Embryonic facial prominence (tissue), 1 donor: ENCODE results near the gene SOX6.
"Not testable (repeated sequence)": the region's sequence is repeated elsewhere in the genome, so short reads cannot be mapped to it uniquely, and the experiment has no call there.

Experiments
- DNase-seq: peaks from one replicate; pipeline ENCODE4 v3.0.0-alpha.2; 2016; ENCODE audit errors: extremely low spot score

The SOX6 gene

DNA sequence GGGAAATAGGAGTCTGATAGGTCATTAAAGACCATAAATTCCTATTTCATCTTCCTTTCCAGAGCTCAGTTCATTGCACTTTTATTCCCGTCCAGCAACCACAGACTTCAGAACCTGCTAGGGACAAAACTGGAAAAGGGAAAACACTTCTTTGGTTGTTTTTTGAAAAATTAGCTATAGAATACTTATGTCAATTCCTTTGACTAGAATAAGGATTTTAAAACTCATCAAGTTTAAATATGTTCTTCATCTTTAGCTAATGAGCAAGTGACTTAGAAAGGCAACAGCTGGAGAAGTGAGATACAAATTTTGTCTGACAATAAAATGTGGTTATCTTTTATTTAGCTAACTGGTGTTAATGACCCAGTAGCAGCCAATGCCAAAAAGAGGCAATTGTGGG is 206.9 kb downstream of the SOX6 start:
- no peak for DNase-seq

DNA sequence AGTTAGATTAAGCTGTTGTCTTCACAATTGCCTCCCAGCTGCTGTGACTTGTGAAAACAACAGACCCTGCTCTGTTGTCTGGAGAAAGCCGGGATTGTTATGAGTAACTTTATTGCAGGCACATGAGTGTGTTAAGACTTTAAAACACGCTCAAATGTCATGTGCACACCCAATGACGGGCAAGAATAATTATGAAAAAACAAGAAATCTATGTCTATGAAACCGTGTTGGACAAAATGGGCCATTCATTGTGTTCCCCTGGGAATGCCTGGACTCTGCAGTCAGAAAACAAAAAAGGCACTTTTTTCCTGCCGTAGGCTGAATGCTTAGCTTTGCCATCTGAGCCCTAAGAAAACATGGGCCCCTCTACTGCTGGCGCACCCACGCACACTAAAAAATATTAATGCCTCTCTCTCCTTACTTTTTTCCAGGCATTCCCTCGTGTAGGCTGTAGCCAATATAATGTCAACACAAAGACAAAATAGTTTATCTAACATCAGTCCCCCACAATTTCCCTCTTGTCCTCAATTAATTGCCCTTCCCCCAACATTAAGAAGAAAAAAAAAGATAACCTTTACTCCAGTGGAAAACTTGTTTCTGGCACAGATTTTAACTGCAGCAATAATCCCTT is 207.9 kb downstream of the SOX6 start:
- no peak for DNase-seq

DNA sequence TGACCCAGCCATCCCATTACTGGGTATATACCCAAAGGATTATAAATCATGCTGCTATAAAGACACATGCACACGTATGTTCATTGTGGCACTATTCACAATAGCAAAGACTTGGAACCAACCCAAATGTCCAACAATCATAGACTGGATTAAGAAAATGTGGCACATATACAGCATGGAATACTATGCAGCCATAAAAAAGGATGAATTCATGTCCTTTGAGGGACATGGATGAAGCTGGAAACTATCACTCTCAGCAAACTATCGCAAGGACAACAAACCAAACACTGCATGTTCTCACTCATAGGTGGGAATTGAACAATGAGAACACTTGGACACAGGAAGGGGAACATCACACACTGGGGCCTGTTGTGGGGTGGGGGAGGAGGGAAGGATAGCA is 209.4 kb downstream of the SOX6 start:
- not testable (repeated sequence) for DNase-seq

GRCh38 chr11:16141614-16142013 is 214.7 kb downstream of the SOX6 start:
- DNase-seq, result not testable (repeated sequence)

DNA sequence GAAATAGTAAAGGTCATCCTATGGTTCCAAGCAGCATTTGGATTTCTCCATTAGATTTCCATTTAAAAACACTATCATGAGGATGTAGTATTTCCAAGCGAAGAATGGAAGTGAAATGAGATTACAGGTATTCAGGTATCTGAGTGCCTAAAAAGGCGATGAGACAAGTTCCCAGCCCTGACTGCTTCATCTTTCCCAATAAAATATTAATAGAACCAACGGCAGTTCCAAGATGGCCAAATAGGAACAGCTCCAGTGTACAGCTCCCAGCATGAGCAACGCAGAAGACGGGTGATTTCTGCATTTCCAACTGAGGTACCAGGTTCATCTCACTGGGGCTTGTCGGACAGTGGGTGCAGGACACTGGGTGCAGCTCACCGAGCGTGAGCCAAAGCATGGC is 215.2 kb downstream of the SOX6 start:
- not testable (repeated sequence) for DNase-seq

DNA sequence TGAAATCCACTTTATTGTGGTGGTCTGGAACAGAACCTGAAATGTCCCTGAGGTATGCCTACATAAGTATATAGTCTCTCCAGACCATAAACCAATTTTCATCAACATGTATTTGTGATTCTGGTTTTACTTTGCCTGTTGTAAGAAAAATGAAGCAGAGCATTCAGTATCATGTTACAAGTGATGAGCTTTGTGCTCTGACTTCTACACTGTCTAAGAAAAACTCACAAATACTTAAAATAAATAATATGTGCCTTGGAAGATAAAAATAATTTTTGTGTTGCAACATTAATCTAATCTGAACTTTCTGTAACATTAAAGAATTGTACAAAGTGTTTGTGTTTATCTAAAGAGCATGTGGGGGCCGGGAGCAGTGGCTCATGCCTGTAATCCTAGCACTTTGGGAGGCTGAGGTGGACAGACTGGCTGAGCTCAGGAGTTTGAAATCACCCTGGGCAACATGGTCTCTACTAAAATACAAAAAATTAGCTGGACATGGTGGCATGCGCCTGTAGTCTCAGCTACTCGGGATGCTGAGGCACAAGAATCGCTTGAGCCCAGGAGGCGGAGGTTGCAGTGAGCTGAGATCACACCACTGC is 219.5 kb downstream of the SOX6 start:
- no peak for DNase-seq

- no peak for DNase-seq
Observed at GRCh38 chr11:16133867-16134266, 222.5 kb downstream of the SOX6 start.

DNA sequence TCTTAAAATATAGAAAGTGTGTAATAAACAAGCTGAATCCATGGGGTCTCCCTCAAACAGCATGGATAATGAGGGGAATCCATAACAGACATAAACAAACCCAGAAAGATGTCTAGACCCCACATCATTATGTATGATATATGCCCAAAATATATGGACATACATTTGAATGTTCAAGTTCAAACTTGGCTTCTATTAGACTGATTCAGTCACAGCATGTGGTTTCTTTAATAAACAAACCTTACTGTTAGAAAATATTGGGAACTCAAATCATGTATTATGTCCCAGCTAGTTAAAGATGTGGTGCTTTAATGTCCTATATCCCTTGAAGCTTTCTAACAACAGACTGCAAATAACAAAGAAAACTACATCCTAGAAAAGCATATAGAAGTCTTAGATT is 228.6 kb downstream of the SOX6 start:
- no peak for DNase-seq

DNA sequence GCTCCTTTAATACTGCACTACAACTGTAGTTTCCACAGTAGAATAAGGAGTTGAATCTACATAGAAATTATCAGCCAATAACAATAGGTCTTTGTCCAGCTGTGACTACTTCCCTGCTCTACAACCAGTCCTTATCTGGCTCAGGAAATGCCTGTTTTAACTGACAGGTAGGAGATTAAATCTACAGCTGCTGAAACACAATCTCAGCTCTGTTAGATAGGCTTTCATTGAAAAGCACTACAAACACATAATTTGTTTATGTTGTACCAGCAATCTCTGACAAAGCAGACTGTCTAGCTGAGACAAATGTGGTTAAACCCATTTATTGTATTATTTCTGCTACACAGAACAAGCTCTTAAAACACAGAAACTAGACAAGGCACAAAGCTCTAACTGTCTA is 230.0 kb downstream of the SOX6 start:
- no peak for DNase-seq

DNA sequence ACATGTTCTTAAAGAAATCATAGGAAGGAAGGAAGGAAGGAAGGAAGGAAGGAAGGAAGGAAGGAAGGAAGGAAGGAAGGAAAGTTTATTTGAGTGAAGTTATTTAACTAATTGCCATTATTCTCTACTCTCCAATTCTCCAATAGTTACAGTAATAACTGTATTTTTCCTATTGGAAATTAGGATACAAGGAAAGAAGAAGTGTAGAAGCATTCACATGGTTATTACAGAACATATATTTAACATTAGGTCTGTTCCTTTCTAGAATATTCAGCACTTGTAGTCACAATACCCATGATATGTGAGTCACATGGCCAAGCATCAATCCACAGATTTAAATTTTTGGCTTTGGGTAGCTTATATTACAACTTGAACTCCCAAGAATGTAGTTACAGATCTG is 230.6 kb downstream of the SOX6 start:
- DNase-seq, result no peak

- no peak for DNase-seq
Observed at GRCh38 chr11:16124390-16124789, 232.0 kb downstream of the SOX6 start.

DNA sequence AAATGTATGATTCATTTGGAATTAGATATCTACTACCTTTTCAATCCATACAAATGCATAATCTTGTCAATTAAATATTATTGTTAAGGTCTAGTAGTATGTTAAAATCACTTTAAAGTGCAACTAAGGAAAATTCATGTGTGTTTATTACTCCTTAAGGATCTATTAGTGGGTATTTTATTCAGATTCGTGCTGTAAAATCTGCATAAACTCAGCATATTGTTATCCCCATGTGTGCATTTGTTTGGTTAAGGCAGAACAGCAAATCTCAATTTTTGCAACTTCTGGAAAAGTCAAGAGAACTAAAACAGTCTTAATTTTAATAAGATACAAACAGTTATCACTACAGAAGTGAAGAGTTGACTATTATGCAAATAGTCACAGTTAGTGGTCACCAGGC is 234.5 kb downstream of the SOX6 start:
- DNase-seq, result no peak

DNA sequence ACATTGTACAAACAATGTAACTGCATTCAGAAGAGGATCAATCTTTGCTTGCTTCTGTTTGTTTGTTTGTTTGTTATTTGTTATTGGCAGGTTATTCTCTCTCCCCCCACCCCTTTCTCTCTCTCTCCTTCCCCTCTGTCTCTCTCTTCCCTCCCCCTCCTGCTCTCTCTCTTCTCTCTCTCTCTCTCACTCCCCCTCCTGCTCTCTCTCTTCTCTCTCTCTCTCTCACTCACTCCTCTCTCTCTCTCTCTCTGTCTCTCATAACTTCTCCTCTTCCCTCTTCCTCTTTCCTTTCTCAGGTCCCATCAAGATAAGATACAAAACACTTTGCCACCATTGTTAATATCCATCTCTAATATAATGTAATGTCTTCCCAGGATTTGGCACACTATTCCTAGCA is 236.3 kb downstream of the SOX6 start:
- no peak for DNase-seq

- DNase-seq, result no peak
Observed at GRCh38 chr11:16117989-16118756, 238.2 kb downstream of the SOX6 start.

DNA sequence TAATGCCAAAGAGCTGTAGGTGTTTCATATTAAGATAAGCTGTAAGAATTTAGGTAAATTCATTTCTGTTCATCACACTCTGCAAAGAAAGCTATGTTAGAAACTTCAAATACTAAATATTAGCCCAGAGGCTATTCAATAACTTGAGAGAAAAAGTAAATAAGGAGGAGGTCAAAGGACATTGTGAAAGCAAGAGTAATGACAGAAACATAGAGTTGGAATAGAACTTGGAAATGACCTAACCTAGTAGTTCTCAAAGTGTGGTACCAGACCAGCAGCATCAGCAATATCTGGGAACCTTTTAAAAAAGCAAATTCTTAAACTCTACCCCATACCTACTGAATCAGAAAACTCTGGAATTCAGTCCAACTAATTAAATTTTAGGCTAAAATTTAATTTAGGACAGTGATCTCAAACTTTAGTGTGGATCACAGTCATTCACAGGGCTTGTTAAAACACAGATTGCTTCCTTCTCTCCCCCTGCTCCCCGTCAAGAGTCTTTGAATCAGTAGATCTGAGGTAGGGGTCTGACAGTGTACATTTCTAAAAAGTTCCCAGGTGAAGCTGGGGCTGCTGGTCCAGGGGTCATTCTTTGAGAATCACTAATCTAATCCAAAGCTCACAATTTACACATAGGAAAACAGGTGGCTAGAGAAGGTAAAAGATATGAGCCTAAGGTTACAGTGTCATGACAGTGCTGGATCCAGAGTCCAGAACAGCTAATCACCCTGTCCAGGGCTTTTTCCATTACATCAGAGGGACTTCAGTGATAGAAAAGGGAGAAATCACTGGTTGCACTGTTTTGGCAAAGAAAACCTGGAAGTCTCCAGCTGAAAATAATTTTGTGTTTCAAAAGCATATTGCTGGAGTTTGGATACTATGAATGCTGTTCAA is 241.1 kb downstream of the SOX6 start:
- no peak for DNase-seq

DNA sequence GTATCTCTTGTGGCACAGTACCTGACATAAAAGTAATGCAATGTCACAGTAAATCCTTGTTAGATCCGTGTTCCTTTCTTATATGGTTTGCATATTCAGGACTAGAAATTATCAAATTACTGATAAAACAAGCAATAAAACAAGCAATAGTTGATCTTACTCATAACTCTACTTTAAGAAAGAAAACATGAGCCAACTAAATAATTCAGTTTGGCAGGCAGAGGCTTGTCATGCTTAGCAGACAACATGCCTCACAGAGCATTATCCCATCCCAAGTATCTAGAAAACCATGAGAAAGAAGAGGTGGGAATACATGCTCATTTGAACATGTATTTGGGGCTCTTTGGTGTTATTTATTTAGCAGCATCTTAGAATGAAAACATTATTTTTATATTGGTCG is 241.9 kb downstream of the SOX6 start:
- no peak for DNase-seq

DNA sequence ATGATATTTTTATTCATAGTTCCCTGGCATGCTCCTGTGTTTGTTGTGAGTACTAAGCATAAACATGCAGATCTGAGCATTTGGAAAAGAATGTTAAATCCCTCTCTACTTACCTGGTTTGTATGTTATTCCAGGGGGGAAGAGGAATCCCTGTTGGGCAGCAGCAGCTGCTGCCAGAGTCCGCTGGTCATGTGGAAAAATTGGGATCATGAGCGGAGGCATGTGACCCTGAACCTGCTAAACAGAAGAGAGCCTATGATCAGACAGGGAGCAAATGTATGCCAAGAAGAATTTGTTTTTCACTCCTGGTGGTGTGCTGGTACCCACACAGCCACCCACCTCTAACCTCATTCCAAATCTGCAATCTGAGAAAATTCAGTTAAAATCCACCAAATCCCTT is 244.7 kb downstream of the SOX6 start:
- DNase-seq, result no peak

DNA sequence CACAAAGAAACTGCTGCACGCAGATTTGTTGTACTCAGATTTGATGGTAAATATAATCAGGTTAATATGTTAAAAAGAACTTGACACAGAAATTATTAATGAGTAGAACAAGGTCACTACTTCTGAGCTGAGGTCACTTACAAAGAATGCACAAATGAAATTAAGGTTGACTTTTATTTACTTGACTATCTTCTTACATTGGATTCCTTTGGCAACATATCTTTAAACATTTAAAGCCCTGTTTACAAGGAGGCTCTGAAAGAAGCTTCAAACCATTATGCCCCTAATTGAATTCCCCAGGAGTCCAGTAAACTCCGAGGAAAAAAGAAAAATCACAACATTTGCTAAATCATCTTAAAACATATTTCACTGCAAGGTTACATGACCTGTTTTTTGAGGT is 245.5 kb downstream of the SOX6 start:
- DNase-seq, result no peak

GRCh38 chr11:16099343-16099900 is 256.9 kb downstream of the SOX6 start:
- no peak for DNase-seq

DNA sequence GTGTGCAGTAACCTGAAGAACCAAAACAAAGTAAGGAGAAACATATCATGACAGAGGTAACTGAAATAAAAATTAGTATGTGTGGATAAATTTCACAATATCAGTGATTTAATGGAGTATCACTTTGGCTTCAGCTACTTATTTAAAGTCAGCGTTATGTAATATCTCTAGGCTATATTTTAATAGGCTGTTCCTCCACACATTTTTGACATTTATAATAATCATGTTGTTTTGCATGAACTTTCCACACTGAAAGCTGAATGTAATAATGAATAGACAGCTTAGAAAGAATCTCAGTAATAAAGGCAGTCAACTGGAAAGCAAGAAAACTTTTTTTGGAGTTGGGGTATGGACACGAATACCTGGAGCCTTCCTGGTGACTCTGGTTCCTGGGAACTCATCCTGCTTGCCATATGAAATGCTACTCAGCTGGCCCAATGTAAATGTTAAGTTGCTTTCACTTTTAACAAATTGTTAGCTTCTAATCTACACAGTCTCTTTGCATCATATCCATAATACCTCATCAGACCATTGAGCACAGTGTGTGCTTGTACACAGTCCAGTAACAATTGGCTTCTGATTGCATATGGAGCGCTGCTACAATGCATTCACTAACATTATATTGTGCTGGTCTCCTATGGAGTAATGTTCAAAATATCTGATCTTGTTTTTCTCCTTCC is 257.7 kb downstream of the SOX6 start:
- no peak for DNase-seq

DNA sequence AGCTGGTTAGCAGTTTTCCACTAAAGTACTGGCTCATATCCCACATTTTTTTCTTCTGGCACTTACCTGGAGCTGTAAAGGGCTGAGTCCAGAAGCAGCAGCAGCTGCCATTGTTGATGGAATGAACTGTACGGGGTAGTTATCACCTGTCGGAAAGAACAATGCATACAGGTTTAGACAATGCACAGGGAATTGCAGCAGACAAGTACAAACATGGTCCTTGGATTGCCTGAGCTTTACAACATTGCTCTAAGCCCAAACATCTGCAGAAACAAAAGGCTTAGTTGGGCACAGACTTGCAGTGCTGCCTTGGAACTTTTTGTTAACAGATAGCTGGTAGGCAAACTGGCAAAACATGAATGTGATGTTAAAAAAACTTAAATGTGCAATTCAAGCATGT is 258.8 kb downstream of the SOX6 start:
- peak; percentile 12 for DNase-seq
